Activated CD4-positive, alpha-beta T cell treated with anti-CD3 and anti-CD28 coated beads, Interleukin-2, amount 10 ng/mL, durations not matched to agents 24 days and 14 days (primary cell): ENCODE measurements around the gene ZFP2. TPM values are rescaled to one million over a fixed set of nuclear protein-coding genes. Genes with fewer than 3 reads are reported as not detected.

Experiments used
- DNase-seq: peaks from one replicate; pipeline ENCODE4 v3.0.0; 2022
- H3K27ac Mint-ChIP-seq: one replicate; pipeline ENCODE4 v1.8.0; 2022; ENCODE audit warnings: mild to moderate bottlenecking, mixed read lengths
- H3K27me3 Mint-ChIP-seq: one replicate; pipeline ENCODE4 v1.8.0; 2022; ENCODE audit warnings: mixed read lengths
- H3K36me3 Mint-ChIP-seq: one replicate; pipeline ENCODE4 v1.8.0; 2022; ENCODE audit warnings: low read depth, mild to moderate bottlenecking, mixed read lengths
- H3K4me1 Mint-ChIP-seq: one replicate; pipeline ENCODE4 v1.8.0; 2021; ENCODE audit warnings: mixed read lengths
- H3K4me3 Mint-ChIP-seq: one replicate; pipeline ENCODE4 v1.8.0; 2022; ENCODE audit warnings: mild to moderate bottlenecking, moderate library complexity, mixed read lengths
- H3K9me3 Mint-ChIP-seq: one replicate; pipeline ENCODE4 v1.8.0; 2021; ENCODE audit warnings: mixed read lengths
- intact Hi-C: fragments of 100-400 bp; cut with micrococcal nuclease; formaldehyde crosslinking; loops from one replicate; pipeline ENCODE4 v1.15.1; 2023
- total RNA-seq: library from RNA; stranded (reverse); gene quantifications from 2 replicates; pipeline ENCODE4 v1.2.3, GENCODE V29; 2022

The ZFP2 gene
- total RNA-seq, 1 donor from 2014 or later: not detected

DNA sequence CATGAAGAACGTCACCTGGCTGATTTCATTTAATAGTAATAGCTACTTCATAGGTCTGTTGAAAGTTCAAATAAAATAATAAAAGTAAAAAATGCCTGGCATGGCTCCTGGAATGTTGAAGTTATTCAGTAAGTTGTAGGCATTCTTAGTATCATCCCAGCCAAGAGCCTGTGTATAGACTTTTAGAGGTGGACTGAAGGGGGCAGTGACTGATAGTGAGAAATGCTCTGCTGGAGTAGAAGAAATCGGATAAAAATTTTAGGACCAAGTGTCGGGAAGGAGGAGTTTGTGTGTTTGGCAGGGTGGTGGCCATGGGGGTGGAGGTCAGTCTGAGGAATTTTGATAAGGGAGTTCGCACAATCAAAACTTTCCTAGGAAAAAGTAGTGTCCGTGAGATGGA lies 3.6 kb downstream of the ZFP2 start:
- Mint-ChIP-seq H3K4me1 (no peaks in the 10 kb centered on the region), H3K9me3 (peaks cover 42% of the 10 kb centered on the region), H3K27ac (no peak overlapping the region), H3K36me3 (peaks cover 2% of the 10 kb centered on the region), H3K27me3 (no peaks in the 10 kb centered on the region), H3K4me3 (no peak overlapping the region)
- intact Hi-C loops: no loop called here
- DNase-seq: no peak

DNA sequence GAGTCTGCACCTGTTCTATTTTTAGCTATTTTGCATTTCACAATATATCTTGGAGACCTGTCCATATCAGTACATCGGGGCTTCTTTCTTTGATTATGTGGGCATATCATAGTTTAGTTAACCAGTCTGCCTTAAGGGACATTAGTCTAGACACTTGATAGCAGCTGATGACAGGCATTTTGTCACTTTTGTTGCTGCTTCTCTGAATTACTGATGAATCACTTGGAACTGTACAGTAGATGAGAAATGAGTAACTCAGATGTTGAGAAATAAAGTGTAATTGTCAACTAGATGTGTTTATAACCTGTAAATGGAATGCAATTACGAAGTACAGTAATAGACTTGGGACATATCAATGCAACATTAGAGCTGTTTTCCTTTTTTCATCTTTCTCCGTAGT lies 7.1 kb downstream of the ZFP2 start:
- no peaks in the 10 kb centered on the region for H3K4me1 Mint-ChIP-seq
- H3K27me3 Mint-ChIP-seq: no peaks in the 10 kb centered on the region
- no peak overlapping the region for H3K4me3 Mint-ChIP-seq
- H3K9me3 Mint-ChIP-seq: peaks cover 24% of the 10 kb centered on the region
- H3K36me3 Mint-ChIP-seq: peaks cover 1% of the 10 kb centered on the region
- intact Hi-C loops: no loop called here
- no peak overlapping the region for H3K27ac Mint-ChIP-seq
- DNase-seq: no peak

DNA sequence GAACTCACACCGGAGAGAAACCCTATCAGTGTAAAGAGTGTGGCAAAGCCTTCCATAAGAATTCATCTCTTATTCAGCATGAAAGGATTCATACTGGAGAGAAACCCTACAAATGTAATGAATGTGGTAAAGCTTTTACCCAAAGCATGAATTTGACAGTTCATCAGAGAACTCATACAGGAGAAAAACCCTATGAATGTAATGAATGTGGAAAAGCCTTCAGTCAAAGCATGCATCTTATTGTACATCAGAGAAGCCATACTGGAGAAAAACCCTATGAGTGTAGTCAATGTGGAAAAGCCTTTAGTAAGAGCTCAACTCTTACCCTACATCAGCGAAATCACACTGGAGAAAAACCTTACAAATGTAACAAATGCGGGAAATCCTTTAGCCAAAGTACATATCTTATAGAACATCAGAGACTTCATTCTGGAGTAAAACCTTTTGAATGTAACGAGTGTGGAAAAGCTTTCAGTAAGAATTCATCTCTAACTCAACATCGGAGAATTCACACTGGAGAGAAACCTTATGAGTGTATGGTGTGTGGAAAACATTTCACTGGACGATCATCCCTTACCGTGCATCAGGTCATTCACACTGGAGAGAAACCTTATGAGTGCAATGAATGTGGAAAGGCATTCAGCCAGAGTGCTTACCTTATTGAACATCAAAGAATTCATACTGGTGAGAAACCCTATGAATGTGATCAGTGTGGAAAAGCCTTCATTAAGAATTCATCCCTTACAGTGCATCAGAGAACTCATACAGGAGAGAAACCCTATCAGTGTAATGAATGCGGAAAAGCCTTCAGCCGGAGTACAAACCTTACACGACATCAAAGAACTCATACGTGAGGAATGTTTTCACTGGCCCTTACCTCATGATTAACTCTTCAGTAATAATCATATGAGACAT lies 36.4 kb downstream of the ZFP2 start:
- peaks cover 4% of the 10 kb centered on the region for H3K36me3 Mint-ChIP-seq
- no peaks in the 10 kb centered on the region for H3K4me1 Mint-ChIP-seq
- no peak overlapping the region for H3K4me3 Mint-ChIP-seq
- no peaks in the 10 kb centered on the region for H3K27me3 Mint-ChIP-seq
- no peak for DNase-seq
- intact Hi-C loops: no loop called here
- H3K27ac Mint-ChIP-seq: no peak overlapping the region
- H3K9me3 Mint-ChIP-seq: peaks cover 45% of the 10 kb centered on the region

DNA sequence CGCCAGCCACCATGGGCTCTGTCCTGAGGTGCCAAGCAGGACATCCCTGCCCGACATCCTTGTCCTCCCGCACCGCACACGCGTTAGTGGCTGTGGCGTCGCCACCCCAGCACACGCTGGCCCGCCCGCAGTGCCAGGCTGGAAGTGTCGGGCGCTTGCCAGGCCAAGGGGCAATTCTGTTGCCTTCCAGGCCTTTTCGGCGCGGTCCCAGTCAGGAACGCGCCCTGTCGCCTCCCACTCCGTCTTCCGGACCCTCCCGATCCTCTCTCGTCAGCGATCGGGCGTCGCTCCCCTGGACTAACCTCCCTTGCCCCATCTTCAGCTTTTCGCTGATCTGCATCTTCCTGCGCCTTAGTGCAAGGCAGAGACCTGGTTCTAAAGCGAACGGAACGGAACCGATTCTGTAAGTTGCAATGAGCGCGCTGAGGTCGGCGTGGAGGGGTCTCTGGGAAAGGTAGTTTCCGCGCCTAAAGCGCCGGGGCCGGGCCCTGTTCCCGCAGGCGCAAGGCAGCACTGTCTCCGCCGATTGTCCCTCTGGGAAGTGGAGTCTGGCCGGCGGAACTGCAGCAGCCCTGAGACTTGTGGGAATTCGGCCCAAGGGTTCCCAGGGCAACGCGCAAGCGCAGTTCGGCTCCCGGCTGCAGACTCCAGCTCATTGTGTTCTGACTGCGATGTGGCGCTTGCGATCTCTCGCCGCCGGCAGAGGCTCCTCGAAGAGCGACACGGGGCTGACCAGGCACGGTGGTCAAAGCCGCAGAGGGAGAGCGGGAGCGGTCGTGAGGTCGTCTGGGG lies 45.1 kb downstream of the ZFP2 start, which contains the start of gene ZNF454:
Gene ZNF454 (plus strand): TSS at position 630 of the 792 bp plus-strand sequence. CDS start 1,594 bp downstream, outside the sequence.
- H3K4me1 Mint-ChIP-seq: no peaks in the 10 kb centered on the region
- intact Hi-C loops: no loop called here
- peaks cover 2% of the 10 kb centered on the region for H3K36me3 Mint-ChIP-seq
- H3K27ac Mint-ChIP-seq: no peak within 1 kb of the TSS
- H3K27me3 Mint-ChIP-seq: no peaks in the 10 kb centered on the region
- H3K4me3 Mint-ChIP-seq: no peak within 1 kb of the TSS
- peaks cover 46% of the 10 kb centered on the region for H3K9me3 Mint-ChIP-seq
- no peak for DNase-seq

DNA sequence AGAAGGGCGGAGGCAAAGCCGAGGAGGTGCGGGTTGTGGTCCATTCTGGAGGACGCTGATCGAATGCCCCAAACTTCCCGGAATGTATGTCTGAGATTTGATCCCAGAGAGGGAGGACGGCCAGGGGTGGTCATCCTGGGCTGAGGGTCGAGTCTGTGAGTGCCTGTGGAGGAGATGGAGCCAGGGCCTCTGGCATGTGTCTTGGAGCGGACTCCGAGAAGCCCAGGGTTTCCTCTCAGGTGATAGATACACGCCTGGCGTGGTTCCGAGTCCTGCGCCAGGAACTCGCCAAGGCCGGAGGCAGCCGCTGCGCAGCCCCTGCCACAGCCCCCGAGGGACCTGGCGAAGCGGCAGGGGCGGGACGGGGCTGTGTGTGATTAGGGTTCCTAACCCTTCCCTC lies 45.6 kb downstream of the ZFP2 start:
- H3K27me3 Mint-ChIP-seq: no peaks in the 10 kb centered on the region
- H3K4me1 Mint-ChIP-seq: no peaks in the 10 kb centered on the region
- no peak for DNase-seq
- H3K9me3 Mint-ChIP-seq: peaks cover 41% of the 10 kb centered on the region
- intact Hi-C loops: no loop called here
- no peak overlapping the region for H3K4me3 Mint-ChIP-seq
- no peak overlapping the region for H3K27ac Mint-ChIP-seq
- H3K36me3 Mint-ChIP-seq: peaks cover 2% of the 10 kb centered on the region

DNA sequence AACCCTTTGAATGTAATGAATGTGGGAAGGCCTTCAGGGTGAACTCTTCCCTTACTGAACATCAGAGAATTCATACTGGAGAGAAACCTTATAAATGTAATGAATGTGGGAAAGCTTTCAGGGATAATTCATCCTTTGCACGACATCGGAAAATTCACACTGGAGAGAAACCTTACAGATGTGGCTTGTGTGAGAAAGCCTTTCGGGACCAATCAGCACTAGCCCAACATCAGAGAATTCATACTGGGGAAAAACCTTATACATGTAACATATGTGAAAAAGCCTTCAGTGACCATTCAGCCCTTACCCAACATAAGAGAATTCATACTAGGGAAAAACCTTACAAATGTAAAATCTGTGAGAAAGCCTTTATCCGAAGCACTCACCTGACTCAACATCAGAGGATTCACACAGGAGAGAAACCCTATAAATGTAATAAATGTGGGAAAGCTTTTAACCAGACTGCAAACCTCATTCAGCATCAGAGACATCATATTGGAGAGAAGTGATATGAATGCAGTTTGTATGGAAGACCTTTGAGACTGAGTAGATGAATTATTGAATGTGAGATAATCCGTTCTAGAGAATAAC lies 69.8 kb downstream of the ZFP2 start:
- Mint-ChIP-seq H3K9me3 (peaks cover 43% of the 10 kb centered on the region), H3K36me3 (peaks cover 6% of the 10 kb centered on the region)

DNA sequence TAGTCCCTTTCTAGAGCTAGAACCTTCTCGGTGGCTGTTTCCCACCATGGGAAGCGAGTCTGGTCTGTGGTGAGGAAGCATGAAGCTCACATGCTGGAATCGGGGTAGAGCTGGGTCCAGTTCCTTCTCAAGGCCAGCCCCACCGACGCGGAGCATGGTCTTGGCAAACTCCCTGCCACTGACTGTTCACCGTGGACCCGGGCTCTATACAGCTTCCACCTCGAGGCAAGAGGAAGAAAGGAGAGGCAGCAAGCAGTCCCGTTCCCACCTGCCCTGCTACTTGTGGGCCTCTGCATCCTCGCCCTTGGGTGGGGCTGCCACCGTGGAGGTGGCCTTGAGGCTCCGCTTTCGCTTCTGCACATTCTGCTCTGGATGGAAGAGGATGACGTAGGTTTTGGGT lies 85.7 kb downstream of the ZFP2 start:
- no peak for DNase-seq
- Mint-ChIP-seq H3K27ac (no peak overlapping the region), H3K4me3 (no peak overlapping the region), H3K27me3 (no peaks in the 10 kb centered on the region), H3K36me3 (no peaks in the 10 kb centered on the region), H3K9me3 (peaks cover 19% of the 10 kb centered on the region), H3K4me1 (no peaks in the 10 kb centered on the region)
- intact Hi-C loops: no loop called here

More for the DNA sequence above, 69.8 kb downstream of the ZFP2 start:
- intact Hi-C loops: no loop called here
- Mint-ChIP-seq H3K27me3 (no peaks in the 10 kb centered on the region), H3K27ac (no peak overlapping the region), H3K4me3 (no peak overlapping the region), H3K4me1 (no peaks in the 10 kb centered on the region)
- DNase-seq: no peak

Other genes with a start within 250 kb of the ZFP2 start
- gene ZNF354A, start 165.3 kb upstream of the ZFP2 start, total RNA-seq: 10.2 and 11.9 TPM in 2 replicates
- gene ZNF354B, start 36.0 kb upstream of the ZFP2 start, total RNA-seq: 13.5 and 17.0 TPM in 2 replicates
- gene ZNF454, start 45.3 kb downstream of the ZFP2 start, total RNA-seq: not detected in 2 replicates
- not detected in 2 replicates for gene GRM6, start 99.4 kb downstream of the ZFP2 start, total RNA-seq
- gene ZNF879, start 127.9 kb downstream of the ZFP2 start, total RNA-seq: 2.7 and 3.8 TPM in 2 replicates
- 4.0 and 4.5 TPM in 2 replicates for gene ZNF354C, start 164.5 kb downstream of the ZFP2 start, total RNA-seq